ENCODE data around the gene SLC45A1. TPM values are rescaled to one million over a fixed set of nuclear protein-coding genes. Genes with fewer than 3 reads are reported as not detected.

Gene SLC45A1
- total and polyA plus RNA-seq, 9 donors, result 0.70 to 7.2 (median 4.5) TPM

DNA sequence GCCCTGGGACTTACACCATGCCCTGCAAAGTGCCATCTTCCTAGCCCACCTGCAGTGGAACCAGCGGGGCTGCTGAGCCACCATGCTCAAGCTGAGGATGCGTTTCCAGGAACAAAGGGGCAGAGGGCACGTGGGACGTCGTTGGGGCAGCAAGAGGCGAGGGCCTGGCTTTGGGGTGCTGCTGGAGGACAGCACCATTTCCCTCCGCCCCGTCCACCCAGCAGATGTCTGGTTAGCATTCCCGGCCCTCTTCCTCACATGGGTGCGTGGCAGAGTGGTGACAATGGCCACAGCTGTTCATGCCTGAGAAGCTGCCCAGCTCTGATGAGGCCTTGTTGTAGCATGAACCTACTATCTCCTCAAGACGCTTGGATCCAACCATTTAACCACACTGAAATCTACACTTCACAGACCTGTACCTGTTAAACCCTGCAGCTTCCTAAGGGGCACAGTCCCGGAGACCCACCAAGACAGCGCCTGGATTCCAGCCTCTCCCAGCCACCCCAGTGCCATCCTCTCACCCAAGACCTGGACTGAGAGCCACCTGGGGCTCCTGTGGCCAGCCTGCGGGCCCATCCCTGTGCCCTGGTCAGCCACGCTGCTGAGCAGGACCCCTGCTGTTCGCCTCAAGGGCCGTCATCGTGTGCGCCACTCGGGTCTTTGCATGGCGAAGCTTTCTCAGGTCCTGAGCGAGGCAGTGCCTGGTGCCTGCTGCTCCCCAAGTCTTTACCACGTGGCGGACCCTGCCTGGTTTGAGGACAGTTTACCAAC, 33.2 kb downstream of the SLC45A1 start:
- no peaks in the 10 kb centered on the region for H3K27me3 ChIP-seq
- H3K4me1 ChIP-seq (ENCODE audit: insufficient read depth), result peaks cover 23% of the 10 kb centered on the region
- no peak overlapping the region for H3K4me3 ChIP-seq
- 89 to 93% (median 92%) methylated on average over 19 to 24 of the region's 24 CpGs for WGBS, 3 donors
- H3K36me3 ChIP-seq, result no peaks in the 10 kb centered on the region
- peak in 4 of 5 donors; percentile 15 to 44 (median 36) for DNase-seq
- intact Hi-C loops (cut with DNase I), result loop anchor here in 1 of 4 donors (10.0 kb wide), 1 partner anchor 54 kb away; no protein-coding TSS in a partner anchor
- no peak overlapping the region for H3K27ac ChIP-seq
- H3K9me3 ChIP-seq, result no peaks in the 10 kb centered on the region
- no peak for TF ChIP-seq CTCF (IDR thresholded peaks at IDR 0.05)
- no peak for TF ChIP-seq EP300 (IDR thresholded peaks at IDR 0.05)

DNA sequence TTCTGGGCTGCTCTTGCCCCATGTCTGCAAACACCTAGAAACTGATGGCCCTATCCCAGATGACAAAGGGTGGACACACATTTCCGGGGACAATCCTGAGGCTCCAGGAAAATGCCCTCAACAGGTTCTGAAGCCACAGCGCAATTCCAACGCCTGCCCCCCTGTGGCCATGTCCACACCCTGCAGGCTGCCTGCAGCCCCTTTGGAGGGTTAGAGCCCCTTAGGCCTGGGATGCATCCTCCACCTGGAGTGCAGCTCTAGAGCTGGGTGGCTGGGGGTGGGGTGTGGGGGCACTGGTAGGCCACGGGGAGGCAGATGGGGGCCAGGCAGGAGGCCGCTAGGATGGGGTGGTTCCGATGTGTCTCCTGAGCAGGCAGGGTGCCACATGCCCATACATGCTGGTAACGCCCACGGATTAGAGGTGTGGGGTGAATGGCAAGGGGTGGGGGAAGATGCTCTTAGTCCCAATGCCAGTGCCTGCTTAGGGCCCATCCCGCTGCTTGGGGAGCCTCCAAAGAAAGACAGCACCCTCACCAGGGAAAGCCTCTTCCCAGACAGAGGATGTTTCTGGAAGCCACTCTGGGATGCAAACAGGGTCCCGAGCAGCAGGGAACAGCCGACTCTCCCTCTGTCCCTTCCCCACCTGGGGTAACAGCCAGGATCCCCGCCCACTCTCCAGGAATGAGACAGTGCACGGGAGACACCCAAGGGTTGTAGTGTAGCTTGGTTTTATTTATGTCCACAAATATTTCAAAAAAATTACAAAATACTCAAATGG, 34.0 kb downstream of the SLC45A1 start:
- Histone ChIP-seq H3K9me3 (no peaks in the 10 kb centered on the region), H3K4me3 (no peak overlapping the region), H3K4me1 (ENCODE audit: insufficient read depth) (peaks cover 23% of the 10 kb centered on the region), H3K36me3 (no peaks in the 10 kb centered on the region), H3K27ac (peak overlapping the region in 1 of 2 donors; percentile 65), H3K27me3 (no peaks in the 10 kb centered on the region)
- WGBS, 3 donors, result 62 to 69% (median 67%) methylated on average over 13 of the region's 13 CpGs
- TF ChIP-seq EP300 (IDR thresholded peaks at IDR 0.05), result no peak
- TF ChIP-seq POLR2A (IDR thresholded peaks at IDR 0.05), result no peak
- peak in 2 of 3 donors; percentile 34 to 38 for TF ChIP-seq CTCF (IDR thresholded peaks at IDR 0.05)
- intact Hi-C loops (cut with DNase I), result loop anchor here in 1 of 4 donors (10.0 kb wide), 1 partner anchor 53 kb away; no protein-coding TSS in a partner anchor
- peak in 3 of 5 donors; percentile 27 to 53 (median 52) for DNase-seq

DNA sequence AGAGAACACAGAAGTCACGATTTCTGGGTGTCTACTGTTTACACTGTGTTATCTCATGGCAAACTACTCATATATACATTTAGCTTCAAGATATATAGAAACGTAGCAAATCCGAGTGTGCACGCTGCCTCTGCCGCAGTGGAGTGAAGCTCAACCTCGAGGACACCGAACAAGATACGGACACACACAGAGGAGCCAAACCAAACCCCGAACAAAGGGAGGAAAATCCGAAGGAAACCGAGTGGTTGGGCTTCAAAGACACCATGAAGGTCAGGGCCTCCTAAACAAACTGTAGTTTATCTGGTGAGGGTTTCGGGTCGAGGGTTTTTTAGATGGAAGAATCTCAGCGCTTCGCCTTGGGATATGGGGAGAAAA, 34.5 kb downstream of the SLC45A1 start:
- Histone ChIP-seq H3K4me1 (ENCODE audit: insufficient read depth) (peaks cover 23% of the 10 kb centered on the region), H3K36me3 (no peaks in the 10 kb centered on the region), H3K4me3 (no peak overlapping the region), H3K27ac (peak overlapping the region in 1 of 2 donors; percentile 65), H3K27me3 (no peaks in the 10 kb centered on the region), H3K9me3 (no peaks in the 10 kb centered on the region)
- peak in 3 of 5 donors; percentile 37 to 44 (median 40) for DNase-seq
- 7 to 24% (median 14%) methylated on average over 15 of the region's 15 CpGs for WGBS, 3 donors
- intact Hi-C loops (cut with DNase I), result loop anchor here in 1 of 4 donors (10.0 kb wide), 1 partner anchor 52 kb away; no protein-coding TSS in a partner anchor
- TF ChIP-seq POLR2A (IDR thresholded peaks at IDR 0.05) (no peak), EP300 (IDR thresholded peaks at IDR 0.05) (no peak), CTCF (IDR thresholded peaks at IDR 0.05) (no peak)
